ENCODE data around the gene PAPPA2.

DNA sequence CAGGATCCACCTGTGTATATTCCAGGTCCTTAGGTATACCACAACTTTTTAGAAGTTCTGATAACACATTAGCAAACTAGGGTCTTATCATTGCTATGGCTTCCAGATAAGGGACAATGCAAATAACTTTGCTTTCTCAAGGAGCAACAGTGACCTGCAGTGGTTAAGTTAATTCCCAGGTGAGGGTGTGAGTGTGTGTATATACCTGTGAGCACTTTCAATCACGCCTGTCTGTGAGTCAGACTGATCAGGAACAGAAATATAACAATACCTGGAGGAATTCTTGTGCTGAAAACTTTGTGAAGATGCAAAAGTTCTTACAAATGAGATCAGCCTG lies 317.0 kb downstream of the PAPPA2 start:
- TF ChIP-seq, protein P1, sequence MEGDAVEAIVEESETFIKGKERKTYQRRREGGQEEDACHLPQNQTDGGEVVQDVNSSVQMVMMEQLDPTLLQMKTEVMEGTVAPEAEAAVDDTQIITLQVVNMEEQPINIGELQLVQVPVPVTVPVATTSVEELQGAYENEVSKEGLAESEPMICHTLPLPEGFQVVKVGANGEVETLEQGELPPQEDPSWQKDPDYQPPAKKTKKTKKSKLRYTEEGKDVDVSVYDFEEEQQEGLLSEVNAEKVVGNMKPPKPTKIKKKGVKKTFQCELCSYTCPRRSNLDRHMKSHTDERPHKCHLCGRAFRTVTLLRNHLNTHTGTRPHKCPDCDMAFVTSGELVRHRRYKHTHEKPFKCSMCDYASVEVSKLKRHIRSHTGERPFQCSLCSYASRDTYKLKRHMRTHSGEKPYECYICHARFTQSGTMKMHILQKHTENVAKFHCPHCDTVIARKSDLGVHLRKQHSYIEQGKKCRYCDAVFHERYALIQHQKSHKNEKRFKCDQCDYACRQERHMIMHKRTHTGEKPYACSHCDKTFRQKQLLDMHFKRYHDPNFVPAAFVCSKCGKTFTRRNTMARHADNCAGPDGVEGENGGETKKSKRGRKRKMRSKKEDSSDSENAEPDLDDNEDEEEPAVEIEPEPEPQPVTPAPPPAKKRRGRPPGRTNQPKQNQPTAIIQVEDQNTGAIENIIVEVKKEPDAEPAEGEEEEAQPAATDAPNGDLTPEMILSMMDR (IDR thresholded peaks at IDR 0.05) = no peak
- TF ChIP-seq POLR2AphosphoS5 (IDR thresholded peaks at IDR 0.05) = no peak

Data from sigmoid colon (tissue), 4 donors.